Stimulated activated CD8-positive, alpha-beta memory T cell treated with anti-CD3 and anti-CD28 coated beads, Interleukin-12 subunit alpha, Interleukin-12 subunit beta, amount 100 ng/mL, for 1 hour (primary cell): ENCODE data around the gene MRFAP1.
"Not testable (repeated sequence)": the region's sequence is repeated elsewhere in the genome, so short reads cannot be mapped to it uniquely, and the experiment has no call there.

Experiments used
- DNase-seq: peaks from one replicate; pipeline ENCODE4 v3.0.0-alpha.2; 2020; ENCODE audit warnings: low read depth

Gene MRFAP1

GRCh38 chr4:6610856-6611430 is 29.5 kb upstream of the MRFAP1 start:
- no peak for DNase-seq

GRCh38 chr4:6612961-6613675 is 27.4 kb upstream of the MRFAP1 start:
- DNase-seq: no peak

- no peak for DNase-seq
Measured at GRCh38 chr4:6613676-6614651, 26.5 kb upstream of the MRFAP1 start.

- DNase-seq: no peak
Measured at GRCh38 chr4:6614701-6615230, 25.7 kb upstream of the MRFAP1 start.

- no peak for DNase-seq
Measured at GRCh38 chr4:6616087-6616995, 24.1 kb upstream of the MRFAP1 start.

GRCh38 chr4:6617246-6617645 is 23.2 kb upstream of the MRFAP1 start:
- no peak for DNase-seq

- DNase-seq: no peak
Measured at GRCh38 chr4:6618386-6619115, 21.9 kb upstream of the MRFAP1 start.

GRCh38 chr4:6619116-6619465 is 21.4 kb upstream of the MRFAP1 start:
- DNase-seq: no peak

GRCh38 chr4:6619466-6620255 is 20.8 kb upstream of the MRFAP1 start:
- DNase-seq: no peak

- DNase-seq: no peak
Measured at GRCh38 chr4:6620296-6620695, 20.2 kb upstream of the MRFAP1 start.

GRCh38 chr4:6620891-6621555 is 19.5 kb upstream of the MRFAP1 start:
- DNase-seq: no peak

GRCh38 chr4:6621556-6621927 is 18.9 kb upstream of the MRFAP1 start:
- no peak for DNase-seq

GRCh38 chr4:6622744-6623143 is 17.7 kb upstream of the MRFAP1 start:
- no peak for DNase-seq

GRCh38 chr4:6625256-6625655 is 15.2 kb upstream of the MRFAP1 start:
- no peak for DNase-seq

GRCh38 chr4:6626066-6626465 is 14.4 kb upstream of the MRFAP1 start:
- no peak for DNase-seq

GRCh38 chr4:6627832-6628231 is 12.7 kb upstream of the MRFAP1 start:
- no peak for DNase-seq

GRCh38 chr4:6628484-6628883 is 12.0 kb upstream of the MRFAP1 start:
- DNase-seq: not testable (repeated sequence)

GRCh38 chr4:6632125-6632524 is 8.4 kb upstream of the MRFAP1 start:
- no peak for DNase-seq

- no peak for DNase-seq
Measured at GRCh38 chr4:6633091-6633906, 7.2 kb upstream of the MRFAP1 start.
